Measurements from ENCODE around the gene RAB44. TPM values are rescaled to one million over a fixed set of nuclear protein-coding genes. Genes with fewer than 3 reads are reported as not detected.

Gene RAB44
- total and polyA plus RNA-seq, 2 experiments from 2014 or later, result not detected

DNA sequence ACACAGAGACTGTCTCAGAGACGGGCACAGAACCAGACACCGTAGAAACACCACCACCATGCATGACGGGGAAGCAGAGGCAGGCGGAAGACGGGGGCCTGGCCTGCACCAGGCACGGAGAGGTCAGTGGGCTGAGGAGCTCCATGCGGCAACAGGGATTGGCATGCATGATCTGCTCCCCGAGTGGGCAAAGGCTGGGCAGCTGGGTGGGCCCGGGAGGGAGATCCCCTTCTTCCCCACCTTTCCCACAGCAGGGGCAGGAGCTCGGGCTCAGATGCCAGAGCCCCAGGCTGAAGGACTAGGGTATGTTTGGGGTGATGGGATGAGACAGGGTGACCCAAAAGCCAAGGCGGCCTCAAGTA, 43.2 kb downstream of the RAB44 start:
- Histone ChIP-seq H3K4me3 (no peak overlapping the region), H3K27me3 (no peaks in the 10 kb centered on the region), H3K9me3 (ENCODE audit: low read depth) (no peaks in the 10 kb centered on the region), H3K27ac (no peak overlapping the region), H3K36me3 (no peaks in the 10 kb centered on the region), H3K4me1 (ENCODE audit: low read depth) (no peaks in the 10 kb centered on the region)
- DNase-seq (ENCODE audit: low read depth in 1 of 2, low spot score in 1 of 2), result no peak
- TF ChIP-seq, protein P1, sequence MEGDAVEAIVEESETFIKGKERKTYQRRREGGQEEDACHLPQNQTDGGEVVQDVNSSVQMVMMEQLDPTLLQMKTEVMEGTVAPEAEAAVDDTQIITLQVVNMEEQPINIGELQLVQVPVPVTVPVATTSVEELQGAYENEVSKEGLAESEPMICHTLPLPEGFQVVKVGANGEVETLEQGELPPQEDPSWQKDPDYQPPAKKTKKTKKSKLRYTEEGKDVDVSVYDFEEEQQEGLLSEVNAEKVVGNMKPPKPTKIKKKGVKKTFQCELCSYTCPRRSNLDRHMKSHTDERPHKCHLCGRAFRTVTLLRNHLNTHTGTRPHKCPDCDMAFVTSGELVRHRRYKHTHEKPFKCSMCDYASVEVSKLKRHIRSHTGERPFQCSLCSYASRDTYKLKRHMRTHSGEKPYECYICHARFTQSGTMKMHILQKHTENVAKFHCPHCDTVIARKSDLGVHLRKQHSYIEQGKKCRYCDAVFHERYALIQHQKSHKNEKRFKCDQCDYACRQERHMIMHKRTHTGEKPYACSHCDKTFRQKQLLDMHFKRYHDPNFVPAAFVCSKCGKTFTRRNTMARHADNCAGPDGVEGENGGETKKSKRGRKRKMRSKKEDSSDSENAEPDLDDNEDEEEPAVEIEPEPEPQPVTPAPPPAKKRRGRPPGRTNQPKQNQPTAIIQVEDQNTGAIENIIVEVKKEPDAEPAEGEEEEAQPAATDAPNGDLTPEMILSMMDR (IDR thresholded peaks at IDR 0.05; ENCODE audit: low read depth, low read length), result no peak

- TF ChIP-seq, protein P1 (IDR thresholded peaks at IDR 0.05; ENCODE audit: low read depth, low read length), result no peak
- no peaks in the 10 kb centered on the region for H3K27me3 ChIP-seq
- no peaks in the 10 kb centered on the region for H3K9me3 ChIP-seq (ENCODE audit: low read depth)
- no peaks in the 10 kb centered on the region for H3K4me1 ChIP-seq (ENCODE audit: low read depth)
- no peak for DNase-seq (ENCODE audit: low read depth in 1 of 2, low spot score in 1 of 2)
- H3K4me3 ChIP-seq, result no peak overlapping the region
- no peaks in the 10 kb centered on the region for H3K36me3 ChIP-seq
- no peak overlapping the region for H3K27ac ChIP-seq
These were observed 44.5 kb downstream of the RAB44 start for GRCh38 chr6:36742146-36742545.

GRCh38 chr6:36743032-36743431, 45.4 kb downstream of the RAB44 start:
- no peaks in the 10 kb centered on the region for H3K27me3 ChIP-seq
- H3K4me1 ChIP-seq (ENCODE audit: low read depth), result no peaks in the 10 kb centered on the region
- H3K36me3 ChIP-seq, result no peaks in the 10 kb centered on the region
- DNase-seq (ENCODE audit: low read depth in 1 of 2, low spot score in 1 of 2), result no peak
- H3K9me3 ChIP-seq (ENCODE audit: low read depth), result no peaks in the 10 kb centered on the region
- H3K4me3 ChIP-seq, result no peak overlapping the region
- H3K27ac ChIP-seq, result no peak overlapping the region
- TF ChIP-seq, protein P1 (IDR thresholded peaks at IDR 0.05; ENCODE audit: low read depth, low read length), result no peak

GRCh38 chr6:36743538-36744303, 46.1 kb downstream of the RAB44 start:
- Histone ChIP-seq H3K27ac (no peak overlapping the region), H3K27me3 (no peaks in the 10 kb centered on the region), H3K9me3 (ENCODE audit: low read depth) (no peaks in the 10 kb centered on the region), H3K4me1 (ENCODE audit: low read depth) (no peaks in the 10 kb centered on the region), H3K36me3 (no peaks in the 10 kb centered on the region), H3K4me3 (no peak overlapping the region)
- no peak for DNase-seq (ENCODE audit: low read depth in 1 of 2, low spot score in 1 of 2)
- TF ChIP-seq, protein P1 (IDR thresholded peaks at IDR 0.05; ENCODE audit: low read depth, low read length), result no peak

DNA sequence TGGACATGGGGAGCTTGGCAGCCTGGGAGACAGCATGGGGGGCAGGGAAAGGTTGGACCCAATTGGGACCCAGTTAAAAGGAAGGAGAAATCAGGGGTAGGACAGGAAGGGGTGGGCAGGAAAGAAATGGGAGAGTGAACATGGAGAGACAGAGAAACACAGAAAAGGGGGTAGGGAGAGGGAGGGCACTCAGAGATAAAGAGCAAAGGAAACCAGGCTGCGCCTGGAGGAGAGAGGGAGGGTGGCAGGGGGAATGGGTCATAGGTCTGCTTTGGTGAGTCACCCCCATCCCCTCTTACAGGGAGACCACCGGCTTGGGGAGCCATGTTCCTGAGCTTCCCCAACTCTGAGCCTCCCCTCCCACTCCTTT, 46.7 kb downstream of the RAB44 start:
- DNase-seq (ENCODE audit: low read depth in 1 of 2, low spot score in 1 of 2), result no peak
- no peak overlapping the region for H3K27ac ChIP-seq
- no peak overlapping the region for H3K4me3 ChIP-seq
- no peaks in the 10 kb centered on the region for H3K4me1 ChIP-seq (ENCODE audit: low read depth)
- no peaks in the 10 kb centered on the region for H3K36me3 ChIP-seq
- no peaks in the 10 kb centered on the region for H3K27me3 ChIP-seq
- TF ChIP-seq, protein P1 (IDR thresholded peaks at IDR 0.05; ENCODE audit: low read depth, low read length), result no peak
- H3K9me3 ChIP-seq (ENCODE audit: low read depth), result no peaks in the 10 kb centered on the region
